GM18499 (cell line): Measurements from ENCODE around the gene CAPN5.
A peak's percentile ranks its signal among the peaks of the same experiment; 100 is the strongest.
"Not testable (repeated sequence)": the region's sequence is repeated elsewhere in the genome, so short reads cannot be mapped to it uniquely, and the experiment has no call there.

Source experiments
- ATAC-seq: cut with Tn5 transposase; IDR thresholded peaks from one replicate; pipeline ENCODE4 v1.9.1; 2021; ENCODE audit warnings: moderate number of reproducible peaks; ENCODE audit not compliant: insufficient read depth, unreplicated experiment

The CAPN5 gene

DNA sequence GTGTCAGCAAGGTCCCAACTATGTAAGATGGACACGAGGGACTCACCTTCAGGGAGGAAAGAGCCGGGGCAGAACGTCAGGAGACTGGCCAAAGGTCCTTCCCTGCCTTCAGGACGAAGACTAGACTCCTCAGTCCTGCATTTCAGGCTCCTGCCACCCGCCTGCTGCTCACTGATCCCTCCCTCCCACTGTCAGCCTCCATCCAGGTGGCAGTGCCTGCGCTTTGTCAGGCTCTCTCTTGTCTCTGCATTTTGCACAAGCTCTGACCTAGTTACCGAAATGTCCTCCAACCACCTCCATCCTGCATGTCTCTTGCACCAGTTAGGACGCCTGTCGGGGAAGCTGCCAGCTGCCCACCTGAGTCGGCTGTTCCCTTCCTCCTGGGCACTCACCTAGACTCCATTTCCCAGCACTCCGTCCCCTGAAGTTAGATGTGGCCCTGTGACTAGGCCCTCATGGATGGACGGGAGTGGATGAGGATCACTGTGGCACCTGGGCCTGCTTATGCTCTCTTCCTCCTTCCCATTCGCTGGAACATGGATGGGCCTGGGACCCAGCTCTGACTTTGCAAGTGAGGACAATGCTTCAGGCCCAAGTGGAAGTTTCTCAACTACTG, 24.6 kb upstream of the CAPN5 start:
- no peak for ATAC-seq

- ATAC-seq = no peak
These were observed 22.4 kb upstream of the CAPN5 start for GRCh38 chr11:77044356-77044755.

DNA sequence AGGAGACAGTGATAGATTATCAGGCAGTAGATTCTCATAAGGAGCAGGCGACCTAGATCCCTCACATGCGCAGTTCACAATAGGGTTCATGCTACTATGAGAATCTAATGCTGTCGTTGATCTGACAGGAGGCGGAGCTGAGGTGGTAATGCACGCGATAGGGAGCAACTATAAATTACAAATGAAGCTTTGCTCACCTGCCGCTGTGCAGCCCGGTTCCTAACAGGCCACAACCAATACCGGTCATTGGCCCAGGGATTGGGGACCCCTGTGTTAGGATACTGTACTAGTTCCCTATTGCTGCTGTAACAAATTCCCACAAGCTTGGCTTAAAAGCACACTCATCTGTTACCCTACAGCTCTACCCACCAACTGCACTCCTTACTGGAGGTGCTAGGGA, 21.9 kb upstream of the CAPN5 start:
- no peak for ATAC-seq

DNA sequence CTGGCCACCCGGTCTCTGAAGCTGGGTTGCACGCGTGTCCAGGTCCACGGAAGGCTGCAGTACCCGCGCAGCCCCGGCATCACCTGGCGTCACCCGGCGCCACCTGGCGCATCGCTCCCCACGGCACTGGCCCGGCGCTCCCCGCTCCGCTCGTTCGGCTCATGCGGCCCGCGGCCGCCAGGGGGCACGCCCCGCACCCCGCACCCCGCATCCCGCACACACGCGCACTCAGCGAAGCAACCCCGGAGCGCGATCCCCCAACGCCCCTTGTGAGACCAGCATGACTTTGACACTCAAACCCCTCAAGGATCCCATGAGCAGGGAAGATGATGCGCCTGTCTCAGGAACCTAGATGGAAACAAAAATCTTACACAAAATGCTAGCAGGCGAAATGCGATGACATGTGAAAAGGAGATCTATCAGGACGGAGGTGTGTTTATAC, 20.7 kb upstream of the CAPN5 start:
- no peak for ATAC-seq

DNA sequence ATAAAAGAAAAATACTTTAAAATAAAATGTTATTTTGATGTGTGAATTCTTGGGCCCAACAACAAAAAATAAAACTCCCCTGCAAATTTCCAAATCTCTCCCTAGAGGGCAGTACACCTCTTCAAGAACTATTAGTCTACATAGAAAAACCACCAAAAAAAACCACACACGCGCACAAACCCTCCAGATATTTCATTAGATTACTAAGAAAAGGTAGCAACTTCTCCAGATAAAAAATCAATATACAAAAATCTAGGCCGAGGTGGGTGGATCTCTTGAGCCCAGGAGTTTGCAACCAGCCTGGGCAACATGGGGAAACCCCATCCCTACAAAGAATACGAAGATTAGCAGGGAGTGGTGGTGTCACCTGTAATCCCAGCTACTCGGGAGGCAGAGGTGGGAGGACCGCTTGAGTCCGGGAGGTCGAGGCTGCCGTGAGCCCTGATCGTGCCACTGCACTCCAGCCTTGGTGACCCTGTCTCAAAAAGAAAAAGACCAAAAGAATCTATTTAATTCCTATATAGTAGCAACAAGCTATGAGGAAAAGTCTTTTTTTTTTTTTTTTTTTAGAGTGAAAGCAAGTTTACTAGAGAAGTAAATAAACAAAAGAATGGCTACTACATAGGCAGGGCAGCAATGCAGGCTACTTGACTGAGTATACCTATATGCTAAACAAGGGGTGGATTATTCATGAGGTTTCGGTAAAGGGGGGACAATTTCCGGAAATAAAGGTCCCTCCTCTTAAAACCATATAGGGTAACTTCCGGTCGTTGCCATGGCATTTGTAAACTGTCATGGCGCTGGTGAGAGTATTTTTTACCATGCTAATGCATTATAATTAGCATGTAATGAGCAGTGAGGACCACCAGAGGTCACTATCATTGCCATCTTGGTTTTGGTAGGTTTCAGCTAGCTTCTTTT, 19.5 kb upstream of the CAPN5 start:
- ATAC-seq = peak; percentile 72

DNA sequence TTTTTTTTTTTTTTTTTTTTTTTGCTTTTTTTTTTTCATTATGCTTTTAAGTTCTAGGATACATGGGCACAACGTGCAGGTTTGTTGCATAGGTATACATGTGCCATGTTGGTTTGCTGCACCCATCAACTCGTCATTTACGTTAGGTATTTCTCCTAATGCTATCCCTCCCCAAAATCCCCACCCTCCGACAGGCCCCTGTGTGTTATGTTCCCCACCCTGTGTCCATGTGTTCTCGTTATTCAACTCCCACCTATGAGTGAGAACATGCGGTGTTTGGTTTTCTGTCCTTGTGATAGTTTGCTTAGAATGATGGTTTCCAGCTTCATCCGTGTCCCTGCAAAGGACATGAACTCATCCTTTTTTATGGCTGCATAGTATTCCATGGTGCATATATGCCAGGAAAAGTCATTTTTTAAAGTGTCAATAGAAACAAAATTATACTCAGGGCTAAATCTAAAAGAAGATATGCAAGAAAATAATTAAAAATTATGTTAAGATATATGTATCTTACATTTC, 18.8 kb upstream of the CAPN5 start:
- ATAC-seq = not testable (repeated sequence)

- ATAC-seq = no peak
These were observed 17.7 kb upstream of the CAPN5 start for GRCh38 chr11:77049026-77049425.

DNA sequence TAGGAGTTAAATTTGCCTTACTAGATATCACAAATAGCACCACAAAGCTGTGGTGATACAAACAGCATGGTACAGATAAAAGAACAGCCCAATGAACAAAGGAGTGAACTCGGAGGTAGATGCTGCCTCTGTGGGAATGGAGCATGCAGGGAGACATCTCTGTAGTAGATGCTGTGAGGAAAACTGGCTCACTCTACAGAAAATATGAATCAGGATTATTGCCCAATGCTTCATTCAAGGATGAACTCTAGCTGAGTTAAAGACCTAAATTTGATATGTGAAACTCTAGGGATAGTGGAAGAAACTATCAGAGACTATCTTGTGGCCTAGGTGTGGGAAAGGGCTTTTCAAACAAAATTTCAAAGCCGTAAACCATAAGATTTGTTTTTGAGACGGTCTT, 15.3 kb upstream of the CAPN5 start:
- no peak for ATAC-seq

- no peak for ATAC-seq
These were observed 14.3 kb upstream of the CAPN5 start for GRCh38 chr11:77052518-77052917.

DNA sequence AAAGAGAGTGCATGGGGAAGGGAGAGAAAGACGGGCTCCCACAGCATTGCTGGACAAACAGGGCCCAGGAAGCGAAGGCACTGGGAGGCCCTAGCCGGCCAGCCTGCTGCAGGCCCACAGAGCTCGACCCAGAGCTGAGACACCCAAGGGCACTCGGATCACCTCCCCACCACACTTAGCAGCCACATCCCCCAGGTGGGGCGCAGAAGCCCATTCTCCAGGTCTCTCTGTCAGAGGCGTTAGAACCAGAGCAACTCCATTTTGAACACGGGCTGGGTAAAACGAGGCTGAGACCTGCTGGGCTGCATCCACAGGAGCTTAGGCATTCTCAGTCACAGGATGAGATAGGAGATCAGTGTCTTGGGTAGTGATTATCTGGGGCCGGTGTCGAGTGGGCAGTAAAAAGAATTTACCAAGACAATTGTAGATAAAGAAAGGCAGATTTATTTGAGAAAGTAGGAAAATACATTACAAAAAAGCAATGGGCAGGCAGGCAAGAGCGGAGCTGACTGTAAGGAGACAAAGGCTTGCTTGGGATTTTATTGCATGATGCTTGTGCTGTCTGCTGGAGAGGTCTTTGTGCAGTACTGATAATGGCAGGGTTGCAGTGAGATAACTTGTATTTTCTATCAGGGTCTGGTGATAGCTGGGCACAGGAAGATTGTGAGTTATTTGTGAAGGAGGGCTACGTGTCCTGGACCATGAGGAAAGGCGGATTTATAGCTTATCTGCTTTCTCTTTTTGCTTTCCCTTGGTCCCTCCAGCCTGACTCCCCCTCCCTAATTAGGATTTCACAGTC, 13.4 kb upstream of the CAPN5 start:
- no peak for ATAC-seq

DNA sequence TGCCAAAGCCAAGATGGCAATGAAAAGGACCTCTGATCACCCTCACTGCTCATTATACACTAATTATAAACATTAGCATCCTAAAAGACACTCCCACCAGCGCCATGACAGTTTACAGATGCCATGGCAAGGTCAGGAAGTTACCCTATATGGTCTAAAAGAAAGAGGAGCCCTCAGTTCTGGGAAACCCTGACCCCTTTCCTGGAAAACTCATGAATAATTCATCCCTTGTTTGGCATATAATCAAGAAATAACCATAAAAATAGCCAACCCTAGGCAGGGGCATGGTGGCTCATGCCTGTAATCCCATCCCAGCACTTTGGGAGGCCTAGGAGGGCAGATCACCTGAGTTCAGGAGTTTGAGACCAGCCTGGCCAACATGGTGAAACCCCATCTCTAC, 12.7 kb upstream of the CAPN5 start:
- ATAC-seq = no peak

DNA sequence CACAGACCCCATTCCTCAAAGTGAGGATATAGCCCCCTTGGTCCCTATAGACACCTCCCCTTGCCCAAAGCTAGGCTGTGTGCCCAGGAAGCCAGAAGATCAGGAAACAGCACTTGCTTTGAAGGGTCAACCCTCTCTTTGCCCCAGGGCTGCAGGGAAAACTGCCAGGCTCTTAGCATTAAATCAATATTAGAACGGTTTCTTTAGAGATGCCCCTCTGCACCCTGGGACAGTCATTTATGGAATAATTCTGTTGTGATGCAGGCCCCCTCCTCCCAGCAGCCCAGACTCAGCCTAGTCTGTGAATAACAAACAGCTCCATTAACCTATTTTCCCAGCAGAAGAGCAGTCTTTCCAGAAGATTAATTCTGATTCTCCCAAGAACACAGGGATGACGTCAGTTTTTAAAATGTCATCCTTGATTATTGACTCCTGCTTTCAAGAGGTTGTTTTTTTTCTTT, 11.6 kb upstream of the CAPN5 start:
- ATAC-seq = no peak

DNA sequence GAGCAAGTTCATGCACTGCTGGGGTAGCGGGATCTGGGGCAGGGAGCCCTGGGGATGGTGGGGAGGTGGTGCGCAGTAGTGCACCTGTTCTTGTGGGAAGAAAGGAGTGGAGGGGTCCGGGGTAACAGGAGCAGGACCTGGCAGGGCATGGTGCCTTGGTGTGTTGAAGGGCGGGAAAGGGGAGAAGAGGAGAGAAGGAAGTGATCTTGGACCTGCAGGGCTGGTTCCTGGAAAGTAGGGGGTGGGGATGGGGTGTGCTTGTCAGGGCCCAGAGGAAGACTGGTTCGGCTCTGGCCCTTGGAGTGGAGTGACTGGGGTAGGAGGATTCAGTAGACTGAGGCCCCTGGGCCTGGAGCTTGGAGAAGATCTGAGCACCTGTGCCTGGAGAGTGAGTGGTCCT, 10.9 kb upstream of the CAPN5 start:
- no peak for ATAC-seq

GRCh38 chr11:77056814-77057402, 9.9 kb upstream of the CAPN5 start:
- no peak for ATAC-seq

GRCh38 chr11:77057938-77058474, 8.8 kb upstream of the CAPN5 start:
- ATAC-seq = no peak

DNA sequence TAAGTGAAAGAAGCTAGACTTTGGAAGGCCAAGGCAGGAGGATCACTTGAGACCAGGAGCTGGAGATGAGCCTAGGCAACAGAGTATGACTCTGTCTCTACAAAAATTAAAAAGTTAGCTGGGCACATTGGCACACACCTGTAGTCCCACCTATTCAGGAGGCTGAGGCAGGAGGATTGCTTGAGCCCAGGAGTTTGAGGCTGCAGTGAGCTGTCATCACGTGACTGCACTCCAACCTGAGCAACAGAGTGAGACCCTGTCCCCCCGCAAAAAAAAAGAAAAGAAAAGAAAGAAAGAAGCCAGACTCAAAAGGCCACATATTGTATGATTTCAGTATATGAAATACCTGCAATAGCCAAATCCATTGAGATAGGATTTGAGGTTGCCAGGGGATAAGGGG, 7.9 kb upstream of the CAPN5 start:
- no peak for ATAC-seq

DNA sequence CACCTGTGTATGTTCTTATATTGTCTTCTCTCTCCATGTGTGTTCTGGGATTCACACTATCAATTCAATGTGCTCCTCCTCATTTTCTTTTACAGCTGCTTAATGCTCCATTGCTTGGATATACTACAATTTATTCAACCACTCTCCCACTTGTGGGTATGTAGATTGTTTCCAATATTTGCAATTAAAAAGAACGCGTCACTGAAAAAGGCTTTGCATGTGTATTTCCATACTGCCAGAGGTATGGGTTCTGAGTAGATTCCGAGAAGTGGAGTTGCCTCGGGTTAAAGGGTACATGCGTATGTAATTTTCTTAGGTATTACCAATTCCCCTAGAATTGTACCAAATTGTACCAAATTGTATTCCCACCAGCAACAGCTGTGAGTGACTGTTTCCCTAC, 7.0 kb upstream of the CAPN5 start:
- no peak for ATAC-seq

DNA sequence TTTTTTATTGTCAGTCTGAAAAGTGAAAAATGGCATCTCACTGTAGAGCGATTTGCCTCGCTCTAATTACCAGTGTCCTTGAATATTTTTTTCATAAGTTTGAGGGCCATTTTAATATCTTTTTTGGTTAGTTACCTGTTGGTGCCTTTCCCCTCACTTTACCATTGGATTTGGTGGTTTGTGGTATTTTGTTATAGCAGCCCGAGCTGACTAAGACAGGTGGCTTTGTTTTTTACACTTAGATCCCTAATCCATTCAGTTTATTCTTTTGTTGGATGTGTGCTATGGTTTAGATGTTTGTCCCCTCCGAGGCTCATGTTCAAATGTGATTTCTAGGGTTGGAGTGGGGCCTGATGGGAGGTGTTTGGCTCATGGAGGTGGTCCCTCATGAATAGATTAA, 6.5 kb upstream of the CAPN5 start:
- no peak for ATAC-seq

DNA sequence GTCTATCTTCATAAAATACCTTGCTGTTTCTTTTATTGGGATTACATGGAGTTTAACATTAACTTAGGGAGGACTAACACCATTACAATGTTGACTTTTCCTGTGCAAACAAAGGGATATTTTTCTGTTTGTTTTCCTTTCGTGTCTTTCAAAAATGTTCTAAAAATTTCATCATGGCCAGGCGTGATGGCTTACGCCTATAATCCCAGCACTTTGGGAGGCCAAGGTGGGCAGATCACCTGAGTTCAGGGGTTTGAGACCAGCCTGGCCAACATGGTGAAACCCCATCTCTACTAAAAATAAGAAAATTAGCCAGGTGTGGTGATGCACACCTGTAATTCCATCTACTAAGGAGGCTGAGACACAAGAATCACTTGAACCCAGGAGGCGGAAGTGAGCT, 5.5 kb upstream of the CAPN5 start:
- not testable (repeated sequence) for ATAC-seq

DNA sequence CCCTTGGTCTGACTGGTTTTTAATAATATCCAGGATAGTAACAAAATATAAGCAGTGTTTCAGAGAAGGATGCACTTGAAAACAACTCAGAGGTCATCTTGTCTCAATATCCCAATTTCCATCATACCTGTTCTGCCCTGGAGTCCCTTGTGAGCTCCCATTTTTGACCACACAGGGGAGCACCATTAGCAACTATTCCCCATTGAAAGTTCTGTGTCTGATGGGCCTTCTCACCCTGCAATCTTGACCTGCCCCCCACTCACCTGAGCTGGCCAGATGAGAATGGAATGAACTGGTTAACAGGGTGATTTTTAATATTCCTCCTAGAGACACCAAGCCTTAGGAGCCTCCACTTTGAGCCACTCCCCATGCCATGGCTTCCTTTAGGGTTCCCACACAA, 3.8 kb upstream of the CAPN5 start:
- ATAC-seq = no peak
